ENCODE data around the gene TATDN3. TPM values are rescaled to one million over a fixed set of nuclear protein-coding genes. Genes with fewer than 3 reads are reported as not detected.
"Not testable (repeated sequence)": the region's sequence is repeated elsewhere in the genome, so short reads cannot be mapped to it uniquely, and the experiment has no call there.

TATDN3 gene
- polyA plus RNA-seq, 1 donor from 2014 or later, result 72.0 TPM

DNA sequence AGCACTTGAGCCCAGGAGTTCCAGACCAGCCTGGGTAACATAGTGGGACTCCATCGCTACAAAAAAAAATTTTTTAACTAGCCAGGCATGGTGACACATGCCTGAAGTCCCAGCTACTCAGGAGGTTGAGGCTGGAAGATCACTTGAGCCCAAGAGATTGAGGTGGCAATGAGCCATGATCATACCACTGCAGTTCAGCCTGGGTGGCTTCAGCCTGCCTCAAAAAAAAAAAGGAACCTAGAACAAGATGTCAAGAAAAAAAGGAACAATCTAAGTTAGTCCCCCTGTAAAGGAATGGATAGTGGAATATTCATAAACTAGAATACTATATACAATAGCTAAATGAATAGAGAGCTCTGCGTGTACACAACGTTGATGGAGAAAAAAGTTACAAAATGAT, 14.5 kb upstream of the TATDN3 start:
- Histone ChIP-seq H2AFZ (ENCODE audit: low read depth, low read length) (no peak overlapping the region), H3K27ac (ENCODE audit: low read length) (no peak overlapping the region), H3K27me3 (ENCODE audit: insufficient read depth, low read depth, low read length) (no peaks in the 10 kb centered on the region), H4K20me1 (ENCODE audit: insufficient read depth) (no peaks in the 10 kb centered on the region), H3F3A (ENCODE audit: insufficient read depth, low read length, poor library complexity, severe bottlenecking) (no peaks in the 10 kb centered on the region), H3K9me2 (ENCODE audit: insufficient read depth, low read length) (no peaks in the 10 kb centered on the region), H3K9ac (ENCODE audit: low read length) (no peak overlapping the region), H3K36me3 (ENCODE audit: insufficient read depth, low read length) (peaks cover 9% of the 10 kb centered on the region), H3K79me2 (replicated peaks; ENCODE audit: insufficient read depth, low read length) (no peaks in the 10 kb centered on the region), H3K4me2 (ENCODE audit: low read length) (no peak overlapping the region), H3K4me3 (ENCODE audit: low read length) (no peak overlapping the region), H3K9me3 (ENCODE audit: low read length) (no peaks in the 10 kb centered on the region)
- no peak for TF ChIP-seq EZH2 (IDR thresholded peaks at IDR 0.05; ENCODE audit: borderline replicate concordance, insufficient read depth, low read length, poor library complexity, severe bottlenecking)
- no peak for TF ChIP-seq SMC3 (conservative IDR thresholded peaks at IDR 0.05; ENCODE audit: poor library complexity)
- TF ChIP-seq, protein P1, sequence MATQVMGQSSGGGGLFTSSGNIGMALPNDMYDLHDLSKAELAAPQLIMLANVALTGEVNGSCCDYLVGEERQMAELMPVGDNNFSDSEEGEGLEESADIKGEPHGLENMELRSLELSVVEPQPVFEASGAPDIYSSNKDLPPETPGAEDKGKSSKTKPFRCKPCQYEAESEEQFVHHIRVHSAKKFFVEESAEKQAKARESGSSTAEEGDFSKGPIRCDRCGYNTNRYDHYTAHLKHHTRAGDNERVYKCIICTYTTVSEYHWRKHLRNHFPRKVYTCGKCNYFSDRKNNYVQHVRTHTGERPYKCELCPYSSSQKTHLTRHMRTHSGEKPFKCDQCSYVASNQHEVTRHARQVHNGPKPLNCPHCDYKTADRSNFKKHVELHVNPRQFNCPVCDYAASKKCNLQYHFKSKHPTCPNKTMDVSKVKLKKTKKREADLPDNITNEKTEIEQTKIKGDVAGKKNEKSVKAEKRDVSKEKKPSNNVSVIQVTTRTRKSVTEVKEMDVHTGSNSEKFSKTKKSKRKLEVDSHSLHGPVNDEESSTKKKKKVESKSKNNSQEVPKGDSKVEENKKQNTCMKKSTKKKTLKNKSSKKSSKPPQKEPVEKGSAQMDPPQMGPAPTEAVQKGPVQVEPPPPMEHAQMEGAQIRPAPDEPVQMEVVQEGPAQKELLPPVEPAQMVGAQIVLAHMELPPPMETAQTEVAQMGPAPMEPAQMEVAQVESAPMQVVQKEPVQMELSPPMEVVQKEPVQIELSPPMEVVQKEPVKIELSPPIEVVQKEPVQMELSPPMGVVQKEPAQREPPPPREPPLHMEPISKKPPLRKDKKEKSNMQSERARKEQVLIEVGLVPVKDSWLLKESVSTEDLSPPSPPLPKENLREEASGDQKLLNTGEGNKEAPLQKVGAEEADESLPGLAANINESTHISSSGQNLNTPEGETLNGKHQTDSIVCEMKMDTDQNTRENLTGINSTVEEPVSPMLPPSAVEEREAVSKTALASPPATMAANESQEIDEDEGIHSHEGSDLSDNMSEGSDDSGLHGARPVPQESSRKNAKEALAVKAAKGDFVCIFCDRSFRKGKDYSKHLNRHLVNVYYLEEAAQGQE (IDR thresholded peaks at IDR 0.05; ENCODE audit: borderline replicate concordance), result no peak
- no peak for TF ChIP-seq MXI1 (conservative IDR thresholded peaks at IDR 0.05; ENCODE audit: poor library complexity, severe bottlenecking)
- TF ChIP-seq TAF1 (IDR thresholded peaks at IDR 0.05; ENCODE audit: low read depth), result no peak
- no peak for TF ChIP-seq EP300 (conservative IDR thresholded peaks at IDR 0.05; ENCODE audit: poor library complexity, severe bottlenecking)
- TF ChIP-seq, protein P2, sequence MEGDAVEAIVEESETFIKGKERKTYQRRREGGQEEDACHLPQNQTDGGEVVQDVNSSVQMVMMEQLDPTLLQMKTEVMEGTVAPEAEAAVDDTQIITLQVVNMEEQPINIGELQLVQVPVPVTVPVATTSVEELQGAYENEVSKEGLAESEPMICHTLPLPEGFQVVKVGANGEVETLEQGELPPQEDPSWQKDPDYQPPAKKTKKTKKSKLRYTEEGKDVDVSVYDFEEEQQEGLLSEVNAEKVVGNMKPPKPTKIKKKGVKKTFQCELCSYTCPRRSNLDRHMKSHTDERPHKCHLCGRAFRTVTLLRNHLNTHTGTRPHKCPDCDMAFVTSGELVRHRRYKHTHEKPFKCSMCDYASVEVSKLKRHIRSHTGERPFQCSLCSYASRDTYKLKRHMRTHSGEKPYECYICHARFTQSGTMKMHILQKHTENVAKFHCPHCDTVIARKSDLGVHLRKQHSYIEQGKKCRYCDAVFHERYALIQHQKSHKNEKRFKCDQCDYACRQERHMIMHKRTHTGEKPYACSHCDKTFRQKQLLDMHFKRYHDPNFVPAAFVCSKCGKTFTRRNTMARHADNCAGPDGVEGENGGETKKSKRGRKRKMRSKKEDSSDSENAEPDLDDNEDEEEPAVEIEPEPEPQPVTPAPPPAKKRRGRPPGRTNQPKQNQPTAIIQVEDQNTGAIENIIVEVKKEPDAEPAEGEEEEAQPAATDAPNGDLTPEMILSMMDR (IDR thresholded peaks at IDR 0.05; ENCODE audit: poor library complexity, severe bottlenecking), result no peak
- TF ChIP-seq POLR2AphosphoS5 (IDR thresholded peaks at IDR 0.05), result no peak
- TF ChIP-seq RAD21 (conservative IDR thresholded peaks at IDR 0.05), result no peak

DNA sequence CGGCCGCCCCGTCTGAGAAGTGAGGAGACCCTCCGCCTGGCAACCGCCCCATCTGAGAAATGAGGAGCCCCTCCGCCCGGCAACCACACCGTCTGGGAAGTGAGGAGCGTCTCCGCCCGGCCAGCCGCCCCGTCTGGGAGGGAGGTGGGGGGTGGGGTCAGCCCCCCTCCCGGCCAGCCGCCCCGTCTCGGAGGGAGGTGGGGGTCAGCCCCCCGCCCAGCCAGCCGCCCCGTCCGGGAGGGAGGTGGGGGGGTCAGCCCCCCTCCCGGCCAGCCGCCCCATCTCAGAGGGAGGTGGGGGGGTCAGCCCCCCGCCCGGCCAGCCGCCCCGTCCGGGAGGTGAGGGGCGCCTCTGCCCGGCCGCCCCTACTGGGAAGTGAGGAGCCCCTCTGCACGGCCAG, 12.6 kb upstream of the TATDN3 start:
- not testable (repeated sequence) for H3K36me3 ChIP-seq (ENCODE audit: insufficient read depth, low read length); H3K4me3 ChIP-seq (ENCODE audit: low read length); H3K9ac ChIP-seq (ENCODE audit: low read length); H3K9me3 ChIP-seq (ENCODE audit: low read length); H3K9me2 ChIP-seq (ENCODE audit: insufficient read depth, low read length); H3K79me2 ChIP-seq (replicated peaks; ENCODE audit: insufficient read depth, low read length); H3K27me3 ChIP-seq (ENCODE audit: insufficient read depth, low read depth, low read length); H2AFZ ChIP-seq (ENCODE audit: low read depth, low read length); H4K20me1 ChIP-seq (ENCODE audit: insufficient read depth); H3K27ac ChIP-seq (ENCODE audit: low read length); H3K4me2 ChIP-seq (ENCODE audit: low read length); H3F3A ChIP-seq (ENCODE audit: insufficient read depth, low read length, poor library complexity, severe bottlenecking)

DNA sequence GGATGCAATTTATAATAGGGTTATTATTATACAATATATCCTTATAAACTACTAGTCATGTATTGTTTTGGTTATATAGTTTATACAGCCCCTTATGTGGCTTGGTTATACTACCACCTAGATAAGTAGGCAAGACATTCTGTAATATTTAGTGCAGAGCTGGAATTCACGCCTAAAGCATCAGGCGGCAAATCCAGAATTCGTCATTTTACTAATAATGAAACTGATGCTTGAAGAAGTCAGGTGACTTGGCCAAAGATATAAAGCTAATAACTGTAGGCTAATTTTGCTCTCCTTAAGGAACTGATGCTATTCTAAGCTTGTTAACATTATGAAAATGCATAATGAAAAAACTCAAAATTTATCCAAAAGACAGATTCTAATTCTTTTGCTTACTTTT, 10.9 kb upstream of the TATDN3 start:
- no peaks in the 10 kb centered on the region for H3K27me3 ChIP-seq (ENCODE audit: insufficient read depth, low read depth, low read length)
- no peaks in the 10 kb centered on the region for H3F3A ChIP-seq (ENCODE audit: insufficient read depth, low read length, poor library complexity, severe bottlenecking)
- no peak overlapping the region for H3K9ac ChIP-seq (ENCODE audit: low read length)
- H3K79me2 ChIP-seq (replicated peaks; ENCODE audit: insufficient read depth, low read length), result no peaks in the 10 kb centered on the region
- no peak overlapping the region for H3K4me3 ChIP-seq (ENCODE audit: low read length)
- H3K36me3 ChIP-seq (ENCODE audit: insufficient read depth, low read length), result peaks cover 2% of the 10 kb centered on the region
- H3K9me2 ChIP-seq (ENCODE audit: insufficient read depth, low read length), result no peaks in the 10 kb centered on the region
- no peak overlapping the region for H3K4me2 ChIP-seq (ENCODE audit: low read length)
- no peaks in the 10 kb centered on the region for H3K9me3 ChIP-seq (ENCODE audit: low read length)
- H3K27ac ChIP-seq (ENCODE audit: low read length), result no peak overlapping the region
- H4K20me1 ChIP-seq (ENCODE audit: insufficient read depth), result no peaks in the 10 kb centered on the region
- no peak for TF ChIP-seq RAD21 (conservative IDR thresholded peaks at IDR 0.05)
- no peak for TF ChIP-seq MXI1 (conservative IDR thresholded peaks at IDR 0.05; ENCODE audit: poor library complexity, severe bottlenecking)
- TF ChIP-seq EP300 (conservative IDR thresholded peaks at IDR 0.05; ENCODE audit: poor library complexity, severe bottlenecking), result no peak
- no peak for TF ChIP-seq EZH2 (IDR thresholded peaks at IDR 0.05; ENCODE audit: borderline replicate concordance, insufficient read depth, low read length, poor library complexity, severe bottlenecking)
- no peak for TF ChIP-seq POLR2AphosphoS5 (IDR thresholded peaks at IDR 0.05)
- TF ChIP-seq, protein P1 (IDR thresholded peaks at IDR 0.05; ENCODE audit: borderline replicate concordance), result no peak
- no peak for TF ChIP-seq TAF1 (IDR thresholded peaks at IDR 0.05; ENCODE audit: low read depth)
- TF ChIP-seq, protein P2 (IDR thresholded peaks at IDR 0.05; ENCODE audit: poor library complexity, severe bottlenecking), result no peak
- TF ChIP-seq SMC3 (conservative IDR thresholded peaks at IDR 0.05; ENCODE audit: poor library complexity), result no peak
- H2AFZ ChIP-seq (ENCODE audit: low read depth, low read length), result no peak overlapping the region

All from neural cell (in vitro differentiated cells).